Subcutaneous abdominal adipose tissue (tissue), 5 donors: ENCODE data around the gene XYLT1.

ENCODE experiments used
- H3K27ac ChIP-seq: one replicate; pipeline ENCODE4 v1.7.0; 2013; ENCODE audit warnings: low read depth, mild to moderate bottlenecking, inconsistent platforms, low read length, moderate library complexity
- H3K27me3 ChIP-seq, 5 donors: one replicate each; pipeline ENCODE4 v1.7.0; 2013; ENCODE audit warnings: low read length in 5 of 5, inconsistent platforms in 1 of 5; ENCODE audit not compliant: control insufficient read depth in 5 of 5, insufficient read depth in 4 of 5
- H3K36me3 ChIP-seq, 5 donors: one replicate each; pipeline ENCODE4 v1.7.0; 2013; ENCODE audit warnings: low read length in 5 of 5; ENCODE audit not compliant: control insufficient read depth in 5 of 5, insufficient read depth in 5 of 5
- H3K4me1 ChIP-seq, 5 donors: one replicate each; pipeline ENCODE4 v1.7.0; 2013; ENCODE audit warnings: low read length in 5 of 5, mild to moderate bottlenecking in 3 of 5, moderate library complexity in 1 of 5; ENCODE audit not compliant: control insufficient read depth in 5 of 5, insufficient read depth in 5 of 5
- H3K4me3 ChIP-seq, 5 donors: one replicate each; pipeline ENCODE4 v1.7.0; 2013; ENCODE audit warnings: low read length in 5 of 5, low read depth in 1 of 5
- H3K9ac ChIP-seq, 5 donors: one replicate each; pipeline ENCODE4 v1.7.0; 2013; ENCODE audit warnings: low read length in 5 of 5, mild to moderate bottlenecking in 4 of 5, moderate library complexity in 3 of 5
- H3K9me3 ChIP-seq, 5 donors: one replicate each; pipeline ENCODE4 v1.7.0; 2013; ENCODE audit warnings: low read length in 5 of 5; ENCODE audit not compliant: control insufficient read depth in 5 of 5
- donor health status: healthy.
- donor health status: healthy.
- donor health status: healthy.
- donor health status: healthy.
- donor health status: healthy.

XYLT1 gene

GRCh38 chr16:17130733-17131132, 340.0 kb downstream of the XYLT1 start:
- Histone ChIP-seq H3K9ac (no peak overlapping the region), H3K36me3 (peaks cover 21 to 49% (median 26%) of the 10 kb centered on the region in 5 donors), H3K4me1 (no peaks in the 10 kb centered on the region), H3K9me3 (no peaks in the 10 kb centered on the region), H3K27me3 (no peaks in the 10 kb centered on the region), H3K4me3 (no peak overlapping the region), H3K27ac (no peak overlapping the region)

DNA sequence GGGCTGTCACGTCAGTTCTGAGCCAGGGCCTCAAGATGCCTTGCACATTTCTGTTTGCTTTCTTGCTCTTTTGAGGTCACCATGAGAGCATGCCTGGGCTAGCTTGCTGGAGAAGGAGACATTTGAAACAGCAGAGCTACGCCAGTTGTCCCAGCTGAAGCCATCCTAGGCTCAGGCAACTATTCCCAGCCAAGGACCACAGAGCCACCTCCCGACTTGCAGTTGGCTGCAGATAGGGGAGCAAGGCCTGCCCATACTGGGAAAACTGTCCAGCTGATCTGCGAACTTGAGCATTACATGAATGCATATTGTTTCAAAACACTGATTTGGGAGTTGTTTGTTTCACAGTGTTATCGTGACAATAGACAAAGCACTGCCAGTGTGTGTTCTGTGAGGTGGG, 340.8 kb downstream of the XYLT1 start:
- Histone ChIP-seq H3K4me3 (no peak overlapping the region), H3K4me1 (no peaks in the 10 kb centered on the region), H3K27ac (no peak overlapping the region), H3K9ac (no peak overlapping the region), H3K36me3 (peaks cover 21 to 56% (median 31%) of the 10 kb centered on the region in 5 donors), H3K9me3 (no peaks in the 10 kb centered on the region), H3K27me3 (no peaks in the 10 kb centered on the region)

DNA sequence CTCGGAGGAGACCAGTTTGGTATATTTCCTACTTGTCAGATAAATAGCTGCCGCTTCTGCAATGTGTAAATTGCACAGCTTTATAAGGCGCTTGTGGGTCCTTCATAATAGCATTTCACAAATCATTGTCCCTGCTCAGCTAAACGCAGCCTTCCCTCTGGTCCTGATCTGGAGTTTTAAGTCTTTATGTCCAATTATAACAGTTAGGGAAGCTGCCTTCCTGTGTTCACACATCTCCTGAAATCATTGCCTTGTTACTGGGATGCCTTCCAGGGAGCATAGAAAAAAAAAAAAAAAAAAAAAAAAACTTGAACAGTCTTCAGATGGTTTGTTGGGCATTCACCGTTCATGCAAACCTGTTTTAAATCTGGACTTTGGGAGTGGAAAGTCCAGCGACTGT, 342.0 kb downstream of the XYLT1 start:
- no peaks in the 10 kb centered on the region for H3K4me1 ChIP-seq
- no peak overlapping the region for H3K4me3 ChIP-seq
- H3K9ac ChIP-seq: no peak overlapping the region
- no peak overlapping the region for H3K27ac ChIP-seq
- peaks cover 15 to 48% (median 26%) of the 10 kb centered on the region in 5 donors for H3K36me3 ChIP-seq
- H3K9me3 ChIP-seq: no peaks in the 10 kb centered on the region
- no peaks in the 10 kb centered on the region for H3K27me3 ChIP-seq

DNA sequence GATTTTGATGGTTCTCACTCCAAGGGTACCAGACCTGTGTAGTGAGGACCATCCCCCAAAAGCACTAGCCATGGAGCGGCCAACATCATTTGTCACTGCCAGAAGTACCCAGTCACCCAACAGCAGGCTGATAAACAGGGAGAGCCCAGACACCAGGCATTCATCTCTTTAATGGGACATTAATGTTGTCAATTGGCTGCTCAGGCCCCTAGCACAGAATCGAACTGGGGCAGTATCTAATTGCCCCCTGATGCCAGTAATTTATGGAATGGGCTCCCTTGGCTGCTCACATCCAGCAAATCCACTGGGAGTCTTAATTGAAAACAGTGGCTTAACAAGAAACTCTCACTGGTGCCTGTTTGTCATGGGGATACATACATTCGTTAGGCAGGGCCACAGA, 344.6 kb downstream of the XYLT1 start:
- Histone ChIP-seq H3K9me3 (no peaks in the 10 kb centered on the region), H3K9ac (no peak overlapping the region), H3K4me1 (no peaks in the 10 kb centered on the region), H3K4me3 (no peak overlapping the region), H3K27ac (no peak overlapping the region), H3K36me3 (peaks cover 15 to 38% (median 24%) of the 10 kb centered on the region in 5 donors), H3K27me3 (no peaks in the 10 kb centered on the region)

DNA sequence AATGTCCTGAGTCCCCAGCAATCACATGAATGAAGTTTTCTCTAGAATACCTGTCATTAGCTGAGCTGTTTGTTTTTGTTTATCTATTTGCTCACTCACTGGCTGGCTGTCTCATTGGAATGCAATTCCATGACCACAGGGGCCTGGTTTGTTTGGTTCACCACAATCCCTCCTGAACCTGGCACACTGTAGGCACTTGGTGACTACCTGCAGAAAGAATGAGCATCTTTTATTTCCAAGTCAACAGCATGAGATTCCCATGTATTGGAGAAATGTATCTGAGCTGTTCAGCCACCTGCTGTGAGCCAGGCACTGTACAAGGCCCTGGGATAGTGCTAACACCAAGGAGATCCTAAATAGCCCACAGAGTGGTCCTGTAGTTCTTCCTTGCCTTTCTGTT, 345.1 kb downstream of the XYLT1 start:
- Histone ChIP-seq H3K27ac (no peak overlapping the region), H3K9ac (no peak overlapping the region), H3K9me3 (no peaks in the 10 kb centered on the region), H3K4me1 (no peaks in the 10 kb centered on the region), H3K36me3 (peaks cover 15 to 37% (median 24%) of the 10 kb centered on the region in 5 donors), H3K4me3 (no peak overlapping the region), H3K27me3 (no peaks in the 10 kb centered on the region)

DNA sequence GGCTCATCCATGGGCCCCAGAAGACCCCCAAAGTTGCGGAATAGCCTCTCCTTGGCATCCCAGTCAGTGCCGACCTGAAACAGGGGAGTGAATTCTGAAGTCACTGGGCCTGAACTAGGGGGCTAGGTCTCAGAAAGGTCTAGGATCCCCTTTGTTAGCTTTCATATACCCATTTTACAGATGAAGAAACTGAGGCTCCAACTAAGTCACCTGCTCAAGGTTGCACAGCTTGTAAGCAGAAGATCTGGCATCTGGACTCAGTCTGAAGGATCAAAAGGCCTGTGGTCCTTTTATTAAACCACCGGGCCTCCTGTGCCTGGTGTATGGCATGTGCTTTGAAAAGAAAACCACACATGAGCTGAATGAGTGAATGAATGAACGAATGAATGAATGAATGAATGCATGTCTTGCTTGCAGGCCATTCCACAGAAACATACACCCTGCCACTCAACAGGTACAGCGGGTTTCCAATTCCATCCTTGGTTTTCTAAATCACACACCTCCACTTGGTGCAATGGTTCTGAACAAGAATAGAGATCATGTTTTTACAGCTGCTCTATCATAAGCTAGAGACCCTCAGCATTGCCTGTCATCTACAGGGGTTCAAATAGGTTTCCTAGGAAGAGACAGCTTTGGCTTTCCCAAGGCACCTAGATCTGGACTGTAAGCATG, 352.7 kb downstream of the XYLT1 start:
- Histone ChIP-seq H3K27me3 (no peaks in the 10 kb centered on the region), H3K9ac (no peak overlapping the region), H3K9me3 (no peaks in the 10 kb centered on the region), H3K27ac (no peak overlapping the region), H3K4me3 (no peak overlapping the region), H3K4me1 (no peaks in the 10 kb centered on the region), H3K36me3 (peaks cover 7 to 34% (median 18%) of the 10 kb centered on the region in 5 donors)

DNA sequence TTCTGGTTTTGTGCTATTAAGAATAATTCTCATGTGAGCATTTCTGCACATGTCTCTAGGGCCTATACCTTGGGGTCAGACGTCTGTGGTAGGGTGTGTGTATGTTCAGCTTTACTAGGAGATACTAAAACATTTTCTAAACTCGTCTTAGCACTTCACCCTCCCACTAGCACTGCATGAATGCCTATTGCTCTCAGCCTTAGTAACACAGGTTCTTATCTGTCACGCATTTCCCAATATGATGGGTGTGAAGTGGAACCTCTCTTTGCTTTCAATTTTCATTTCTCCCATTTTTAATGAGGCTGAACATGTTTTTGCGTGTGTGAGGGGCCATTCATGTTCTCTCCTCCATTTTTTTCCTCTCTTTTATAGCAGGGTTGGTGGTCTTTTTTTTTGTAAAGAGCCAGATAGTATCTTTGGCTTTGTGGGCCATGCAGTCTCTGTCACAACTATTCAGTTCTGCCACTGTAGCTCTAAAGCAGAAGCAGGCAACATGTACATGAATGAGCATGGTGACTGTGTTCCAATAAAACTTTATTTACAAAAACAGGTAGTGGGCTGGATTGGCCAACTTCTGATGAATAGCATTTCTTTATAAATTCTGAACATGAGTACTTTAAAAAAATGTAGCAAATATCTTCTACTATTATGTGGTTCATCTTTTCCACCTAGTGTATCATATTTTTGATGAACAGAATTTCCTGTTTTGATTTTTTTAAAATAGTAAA, 354.0 kb downstream of the XYLT1 start:
- Histone ChIP-seq H3K36me3 (peaks cover 7 to 34% (median 18%) of the 10 kb centered on the region in 5 donors), H3K9ac (no peak overlapping the region)

DNA sequence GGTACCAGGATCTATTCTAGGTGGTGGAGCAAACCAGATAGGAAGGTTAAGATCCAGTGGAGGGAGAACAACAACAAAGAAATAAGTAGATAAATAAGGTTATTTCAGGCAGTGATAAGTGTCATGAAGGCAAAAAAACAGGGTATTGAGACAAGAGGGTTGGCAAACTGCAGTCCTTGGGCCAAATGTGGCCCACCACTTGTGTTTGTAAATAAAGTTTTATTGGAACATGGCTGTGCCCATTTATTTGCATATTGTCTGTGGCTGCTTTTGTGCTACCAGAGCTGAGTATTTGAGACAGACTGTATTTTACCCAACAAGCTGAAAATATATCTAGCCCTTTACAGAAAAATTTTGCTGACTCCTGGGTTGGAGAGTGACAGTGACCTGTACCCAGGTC, 361.3 kb downstream of the XYLT1 start:
- no peaks in the 10 kb centered on the region for H3K27me3 ChIP-seq

More for the DNA sequence above, 354.0 kb downstream of the XYLT1 start:
- Histone ChIP-seq H3K4me3 (no peak overlapping the region), H3K27me3 (no peaks in the 10 kb centered on the region), H3K4me1 (no peaks in the 10 kb centered on the region), H3K27ac (no peak overlapping the region), H3K9me3 (no peaks in the 10 kb centered on the region)

DNA sequence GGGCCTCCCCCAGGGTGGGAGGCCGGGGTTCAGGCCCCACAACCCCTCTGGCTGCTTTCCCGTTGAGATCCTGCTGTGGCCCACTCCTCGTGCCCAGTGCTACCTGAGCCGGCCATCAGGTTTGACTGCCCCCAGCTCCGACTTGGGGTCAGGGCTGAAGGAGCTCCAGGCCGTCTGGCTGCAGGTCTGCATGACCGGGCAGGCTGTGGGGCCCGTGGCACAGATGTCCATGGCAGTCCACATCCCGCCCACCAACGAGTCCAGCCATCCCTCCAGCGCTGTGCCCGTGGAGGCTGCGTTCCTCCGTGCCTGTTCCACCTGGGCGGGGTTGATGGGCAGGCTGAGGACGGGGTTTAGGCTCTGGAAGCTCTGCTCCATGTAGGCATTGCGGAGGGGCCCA, 362.2 kb downstream of the XYLT1 start:
- no peaks in the 10 kb centered on the region for H3K9me3 ChIP-seq
- no peak overlapping the region for H3K27ac ChIP-seq
- H3K36me3 ChIP-seq: peaks cover 0 to 25% (median 12%) of the 10 kb centered on the region in 5 donors
- H3K4me1 ChIP-seq: no peaks in the 10 kb centered on the region
- H3K27me3 ChIP-seq: no peaks in the 10 kb centered on the region
- no peak overlapping the region for H3K9ac ChIP-seq
- no peak overlapping the region for H3K4me3 ChIP-seq

More for the DNA sequence above, 361.3 kb downstream of the XYLT1 start:
- Histone ChIP-seq H3K27ac (no peak overlapping the region), H3K36me3 (peaks cover 0 to 30% (median 12%) of the 10 kb centered on the region in 5 donors), H3K4me1 (no peaks in the 10 kb centered on the region), H3K4me3 (no peak overlapping the region), H3K9ac (no peak overlapping the region), H3K9me3 (no peaks in the 10 kb centered on the region)

DNA sequence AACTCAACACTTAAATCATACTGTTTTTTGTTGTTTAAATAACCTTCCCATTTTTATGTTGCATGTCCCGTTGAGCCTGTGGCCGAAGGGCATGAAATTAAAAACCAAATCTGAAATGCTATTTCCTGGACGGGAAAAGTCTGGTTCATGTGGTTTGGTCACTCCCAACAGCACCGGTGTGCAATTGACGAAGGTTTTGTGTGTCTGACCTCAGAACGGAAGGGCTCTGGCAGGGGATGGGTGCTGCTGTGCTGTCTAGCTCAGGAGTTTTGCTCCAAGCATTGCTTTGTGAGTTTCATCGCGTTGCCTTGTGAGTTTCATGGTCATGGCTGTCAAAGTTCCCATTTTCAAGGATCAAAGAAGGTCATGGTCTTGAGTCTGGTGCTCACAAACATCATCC, 363.3 kb downstream of the XYLT1 start:
- no peak overlapping the region for H3K9ac ChIP-seq
- H3K36me3 ChIP-seq: peaks cover 0 to 22% (median 12%) of the 10 kb centered on the region in 5 donors
- no peaks in the 10 kb centered on the region for H3K4me1 ChIP-seq
- H3K9me3 ChIP-seq: no peaks in the 10 kb centered on the region
- no peak overlapping the region for H3K4me3 ChIP-seq
- no peaks in the 10 kb centered on the region for H3K27me3 ChIP-seq
- no peak overlapping the region for H3K27ac ChIP-seq
